ENCODE data around the gene DNAH11.

DNA sequence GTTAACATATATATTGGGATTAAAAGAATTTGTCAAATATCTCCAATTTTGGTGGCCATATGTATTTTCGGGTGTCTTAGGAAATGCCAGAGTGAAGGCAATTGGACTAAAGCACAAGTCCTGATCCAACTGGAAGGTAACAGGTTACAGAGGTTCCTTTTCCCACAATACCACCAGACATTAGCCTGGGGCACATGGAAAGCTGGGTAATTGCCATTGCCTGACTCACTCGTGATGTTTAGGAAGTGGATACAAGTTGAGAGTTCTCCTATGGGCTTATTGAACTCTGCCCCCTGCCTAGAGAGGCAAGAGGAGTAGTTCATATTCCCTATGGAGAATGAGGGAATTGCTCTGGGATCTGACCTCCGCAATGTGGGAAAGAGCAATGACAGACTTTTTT, 5.7 kb downstream of the DNAH11 start:
- TF ChIP-seq, protein P1, sequence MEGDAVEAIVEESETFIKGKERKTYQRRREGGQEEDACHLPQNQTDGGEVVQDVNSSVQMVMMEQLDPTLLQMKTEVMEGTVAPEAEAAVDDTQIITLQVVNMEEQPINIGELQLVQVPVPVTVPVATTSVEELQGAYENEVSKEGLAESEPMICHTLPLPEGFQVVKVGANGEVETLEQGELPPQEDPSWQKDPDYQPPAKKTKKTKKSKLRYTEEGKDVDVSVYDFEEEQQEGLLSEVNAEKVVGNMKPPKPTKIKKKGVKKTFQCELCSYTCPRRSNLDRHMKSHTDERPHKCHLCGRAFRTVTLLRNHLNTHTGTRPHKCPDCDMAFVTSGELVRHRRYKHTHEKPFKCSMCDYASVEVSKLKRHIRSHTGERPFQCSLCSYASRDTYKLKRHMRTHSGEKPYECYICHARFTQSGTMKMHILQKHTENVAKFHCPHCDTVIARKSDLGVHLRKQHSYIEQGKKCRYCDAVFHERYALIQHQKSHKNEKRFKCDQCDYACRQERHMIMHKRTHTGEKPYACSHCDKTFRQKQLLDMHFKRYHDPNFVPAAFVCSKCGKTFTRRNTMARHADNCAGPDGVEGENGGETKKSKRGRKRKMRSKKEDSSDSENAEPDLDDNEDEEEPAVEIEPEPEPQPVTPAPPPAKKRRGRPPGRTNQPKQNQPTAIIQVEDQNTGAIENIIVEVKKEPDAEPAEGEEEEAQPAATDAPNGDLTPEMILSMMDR (IDR thresholded peaks at IDR 0.05) = no peak
- TF ChIP-seq ZFX (IDR thresholded peaks at IDR 0.05; ENCODE audit: borderline replicate concordance) = no peak
